ENCODE results near the gene C2CD4B. TPM values are rescaled to one million over a fixed set of nuclear protein-coding genes. Genes with fewer than 3 reads are reported as not detected.

C2CD4B gene
- total RNA-seq, 1 experiment from 2014 or later = 0.13 TPM

DNA sequence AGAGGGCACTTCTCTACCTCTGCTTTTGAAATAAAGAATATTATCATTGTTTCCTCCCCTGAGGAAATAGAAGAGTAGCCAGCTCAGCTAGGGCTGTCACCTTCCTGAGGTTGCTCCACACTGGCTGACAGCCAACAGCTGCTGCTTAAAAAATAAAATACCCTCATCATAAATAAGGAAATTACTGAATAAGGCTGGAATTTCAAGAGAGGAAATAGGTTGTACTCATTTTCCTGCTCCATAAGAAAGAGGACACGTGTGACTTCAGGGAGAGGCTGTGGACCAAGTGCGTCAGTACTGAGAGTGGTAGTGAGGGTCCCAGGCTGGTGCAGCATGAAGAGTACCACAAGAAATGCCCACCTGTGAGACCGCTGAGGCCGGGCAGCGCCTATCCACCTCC, 8.1 kb upstream of the C2CD4B start:
- Histone ChIP-seq H3K79me1 (ENCODE audit: insufficient read depth, low read depth, low read length, poor library complexity, severe bottlenecking) (no peaks in the 10 kb centered on the region), H2AK5ac (ENCODE audit: insufficient read length, low read length) (no peak overlapping the region), H2BK120ac (ENCODE audit: low read depth, low read length, poor library complexity, severe bottlenecking) (no peak overlapping the region), H3K4me1 (ENCODE audit: insufficient read depth, low read length) (no peaks in the 10 kb centered on the region), H4K8ac (replicated peaks; ENCODE audit: insufficient read length, low read depth, low read length) (no peak overlapping the region), H3K14ac (ENCODE audit: insufficient read depth, low read length) (no peak overlapping the region), H4K91ac (ENCODE audit: insufficient read length, low read depth, low read length) (no peak overlapping the region), H3K9ac (ENCODE audit: extremely low read depth, insufficient read length, low read length) (no peak overlapping the region), H3K27me3 (ENCODE audit: insufficient read depth, low read length) (no peaks in the 10 kb centered on the region), H2BK15ac (ENCODE audit: low read depth, low read length) (no peak overlapping the region), H3K4me2 (ENCODE audit: insufficient read depth, insufficient read length, low read length) (no peak overlapping the region), H3K56ac (ENCODE audit: insufficient read length, low read depth, low read length) (no peak overlapping the region), H3K79me2 (ENCODE audit: insufficient read depth, low read length) (no peaks in the 10 kb centered on the region), H4K5ac (ENCODE audit: insufficient read length, low read depth, low read length) (no peak overlapping the region), H2BK20ac (ENCODE audit: low read depth, low read length, poor library complexity, severe bottlenecking) (no peak overlapping the region), H3T11ph (ENCODE audit: low read length) (no peak overlapping the region), H3K27ac (ENCODE audit: insufficient read length, low read depth, low read length) (no peak overlapping the region), H3K18ac (ENCODE audit: insufficient read length, low read depth, low read length) (no peak overlapping the region), H3K9me3 (ENCODE audit: control insufficient read depth, low read depth, low read length) (no peaks in the 10 kb centered on the region), H2BK5ac (ENCODE audit: insufficient read length, low read length) (no peak overlapping the region), H3K4ac (ENCODE audit: low read depth, low read length) (no peak overlapping the region), H3K23ac (ENCODE audit: insufficient read length, low read depth, low read length) (no peak overlapping the region), H3K23me2 (ENCODE audit: insufficient read length, low read depth, low read length, poor library complexity, severe bottlenecking) (no peaks in the 10 kb centered on the region), H2BK12ac (ENCODE audit: insufficient read length, low read depth, low read length) (no peak overlapping the region), H2AFZ (ENCODE audit: low read length) (no peak overlapping the region), H4K20me1 (ENCODE audit: control insufficient read depth, insufficient read depth, insufficient read length) (no peaks in the 10 kb centered on the region)
- no peak for DNase-seq
- H3K4me3 Mint-ChIP-seq = no peak overlapping the region
- no peak for TF ChIP-seq CTCF (conservative IDR thresholded peaks at IDR 0.05)
- H3K4me1 Mint-ChIP-seq = peaks cover 0 to 6% of the 10 kb centered on the region in 2 experiments; a peak in 2 of 4 replicates
- H3K9me3 Mint-ChIP-seq = no peaks in the 10 kb centered on the region
- WGBS (ENCODE audit: extremely low coverage, insufficient read length, low lambda C conversion rate) = no CpG with 5 or more reads among the region's 5 CpGs
- peaks cover 5% of the 10 kb centered on the region for H3K27me3 Mint-ChIP-seq (ENCODE audit: low read depth)
- no peak overlapping the region for H3K27ac Mint-ChIP-seq
- H3K36me3 Mint-ChIP-seq (ENCODE audit: insufficient read depth in 1 of 3, low read depth in 3 of 3) = no peaks in the 10 kb centered on the region
